Measurements from ENCODE around the gene C7orf33. TPM values are rescaled to one million over a fixed set of nuclear protein-coding genes. Genes with fewer than 3 reads are reported as not detected.

C7orf33 gene
- total RNA-seq, 2 experiments from 2014 or later: not detected

DNA sequence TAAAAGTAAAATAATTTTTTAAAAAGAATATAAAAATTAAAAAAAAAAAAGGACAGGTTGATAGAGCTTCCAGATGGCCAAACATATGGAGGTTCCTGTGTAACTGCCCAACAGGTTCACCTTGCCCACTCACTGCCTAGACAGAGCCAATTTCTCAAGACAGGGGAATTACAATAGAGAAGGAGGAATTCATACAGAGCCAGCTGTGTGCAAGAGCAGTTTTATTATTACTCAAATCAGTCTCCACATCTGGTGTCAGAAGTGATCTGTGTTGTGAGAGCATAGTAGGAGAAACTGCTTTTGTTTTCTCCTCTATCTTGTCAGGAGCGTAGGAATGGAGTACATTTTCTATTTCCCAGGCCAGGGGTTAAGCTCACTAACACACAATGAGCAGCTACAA lies 31.0 kb downstream of the C7orf33 start:
- CTCF ChIA-PET (ENCODE audit: unreplicated experiment): no interaction called here
- TF ChIP-seq, protein P1, sequence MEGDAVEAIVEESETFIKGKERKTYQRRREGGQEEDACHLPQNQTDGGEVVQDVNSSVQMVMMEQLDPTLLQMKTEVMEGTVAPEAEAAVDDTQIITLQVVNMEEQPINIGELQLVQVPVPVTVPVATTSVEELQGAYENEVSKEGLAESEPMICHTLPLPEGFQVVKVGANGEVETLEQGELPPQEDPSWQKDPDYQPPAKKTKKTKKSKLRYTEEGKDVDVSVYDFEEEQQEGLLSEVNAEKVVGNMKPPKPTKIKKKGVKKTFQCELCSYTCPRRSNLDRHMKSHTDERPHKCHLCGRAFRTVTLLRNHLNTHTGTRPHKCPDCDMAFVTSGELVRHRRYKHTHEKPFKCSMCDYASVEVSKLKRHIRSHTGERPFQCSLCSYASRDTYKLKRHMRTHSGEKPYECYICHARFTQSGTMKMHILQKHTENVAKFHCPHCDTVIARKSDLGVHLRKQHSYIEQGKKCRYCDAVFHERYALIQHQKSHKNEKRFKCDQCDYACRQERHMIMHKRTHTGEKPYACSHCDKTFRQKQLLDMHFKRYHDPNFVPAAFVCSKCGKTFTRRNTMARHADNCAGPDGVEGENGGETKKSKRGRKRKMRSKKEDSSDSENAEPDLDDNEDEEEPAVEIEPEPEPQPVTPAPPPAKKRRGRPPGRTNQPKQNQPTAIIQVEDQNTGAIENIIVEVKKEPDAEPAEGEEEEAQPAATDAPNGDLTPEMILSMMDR (conservative IDR thresholded peaks at IDR 0.05; ENCODE audit: low read length): no peak
- no peak for TF ChIP-seq EZH2phosphoT487 (IDR thresholded peaks at IDR 0.05; ENCODE audit: borderline replicate concordance, low read depth, low read length)
- no peaks in the 10 kb centered on the region for H3K36me3 ChIP-seq (ENCODE audit: insufficient read depth, low read length)
- no peaks in the 10 kb centered on the region for H3K9me2 ChIP-seq (ENCODE audit: insufficient read depth, low read length)
- H3K4me2 ChIP-seq (ENCODE audit: low read length): no peak overlapping the region
- no peak overlapping the region for H3K4me3 ChIP-seq (ENCODE audit: low read depth, low read length, poor library complexity, severe bottlenecking)
- no peaks in the 10 kb centered on the region for H3K79me2 ChIP-seq (ENCODE audit: insufficient read depth, low read depth, low read length)
- no TSS peak for BruUV-seq (replicated peaks)
- H3K27ac ChIP-seq (ENCODE audit: low read depth, low read length, poor library complexity, severe bottlenecking): no peak overlapping the region
- no peak for DNase-seq (ENCODE audit: low spot score)
- H4K20me1 ChIP-seq (ENCODE audit: insufficient read depth, low read length): no peaks in the 10 kb centered on the region
- H3K4me1 ChIP-seq (ENCODE audit: insufficient read depth, low read length, poor library complexity, severe bottlenecking): no peaks in the 10 kb centered on the region
- intact Hi-C loops (cut with micrococcal nuclease; ENCODE audit: unreplicated experiment): no loop called here
- POLR2A ChIA-PET: interaction anchor here (0.6 to 0.7 kb wide), 4 partner anchors 10 to 292 kb away, joined by 3 to 6 read pairs (median 4); no protein-coding TSS in a partner anchor
- no peaks in the 10 kb centered on the region for H3K9me3 ChIP-seq (ENCODE audit: low read length)
- H2AFZ ChIP-seq (ENCODE audit: low read length): no peak overlapping the region

GRCh38 chr7:148622887-148623585 lies 32.5 kb downstream of the C7orf33 start:
- H3K36me3 ChIP-seq (ENCODE audit: insufficient read depth, low read length): no peaks in the 10 kb centered on the region
- H2AFZ ChIP-seq (ENCODE audit: low read length): no peak overlapping the region
- BruUV-seq (replicated peaks): no TSS peak
- no peak overlapping the region for H3K4me2 ChIP-seq (ENCODE audit: low read length)
- no peaks in the 10 kb centered on the region for H3K9me2 ChIP-seq (ENCODE audit: insufficient read depth, low read length)
- intact Hi-C loops (cut with micrococcal nuclease; ENCODE audit: unreplicated experiment): no loop called here
- no peaks in the 10 kb centered on the region for H3K79me2 ChIP-seq (ENCODE audit: insufficient read depth, low read depth, low read length)
- no peak for DNase-seq (ENCODE audit: low spot score)
- no peak overlapping the region for H3K27ac ChIP-seq (ENCODE audit: low read depth, low read length, poor library complexity, severe bottlenecking)
- H3K4me3 ChIP-seq (ENCODE audit: low read depth, low read length, poor library complexity, severe bottlenecking): no peak overlapping the region
- H3K9me3 ChIP-seq (ENCODE audit: low read length): no peaks in the 10 kb centered on the region
- no peaks in the 10 kb centered on the region for H3K4me1 ChIP-seq (ENCODE audit: insufficient read depth, low read length, poor library complexity, severe bottlenecking)
- TF ChIP-seq, protein P1 (conservative IDR thresholded peaks at IDR 0.05; ENCODE audit: low read length): no peak
- TF ChIP-seq EZH2phosphoT487 (IDR thresholded peaks at IDR 0.05; ENCODE audit: borderline replicate concordance, low read depth, low read length): no peak
- CTCF ChIA-PET (ENCODE audit: unreplicated experiment): no interaction called here
- POLR2A ChIA-PET: no interaction called here
- H4K20me1 ChIP-seq (ENCODE audit: insufficient read depth, low read length): no peaks in the 10 kb centered on the region

DNA sequence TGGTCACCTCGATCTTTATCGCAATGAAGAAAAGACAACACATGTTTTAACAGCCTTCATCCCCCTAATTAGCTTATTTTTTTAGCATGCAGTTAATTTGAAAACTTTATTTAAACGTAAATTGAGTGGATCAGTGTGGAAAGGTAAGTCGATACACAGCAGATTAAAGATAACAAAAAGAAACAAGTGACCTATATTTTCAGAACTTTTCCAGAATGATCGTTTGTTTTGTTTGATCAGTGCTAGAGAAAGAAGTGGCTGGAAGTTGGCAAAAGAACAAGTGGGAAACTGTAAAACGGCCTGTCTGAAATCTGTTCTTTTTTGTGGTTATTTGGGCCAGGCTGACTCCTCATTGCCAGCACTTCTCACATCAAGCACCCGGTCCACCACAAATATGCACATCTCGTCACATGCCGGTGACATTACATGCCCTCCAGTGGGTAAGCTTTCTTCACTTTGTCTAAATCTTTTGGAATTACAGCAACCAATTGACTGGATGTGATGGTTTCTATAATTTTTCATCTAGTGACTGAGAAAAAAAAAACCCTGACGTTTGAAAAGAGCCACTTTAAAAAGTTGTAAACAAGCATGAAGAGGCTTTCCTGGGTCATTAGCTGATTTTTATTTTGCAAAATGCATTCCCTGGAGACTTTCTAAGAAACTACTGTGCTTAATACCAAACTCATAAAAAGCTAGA lies 33.2 kb downstream of the C7orf33 start:
- CTCF ChIA-PET (ENCODE audit: unreplicated experiment): no interaction called here

More for the DNA sequence above, 33.2 kb downstream of the C7orf33 start:
- BruUV-seq (replicated peaks): no TSS peak
- H3K4me2 ChIP-seq (ENCODE audit: low read length): no peak overlapping the region
- no peak overlapping the region for H3K4me3 ChIP-seq (ENCODE audit: low read depth, low read length, poor library complexity, severe bottlenecking)
- TF ChIP-seq EZH2phosphoT487 (IDR thresholded peaks at IDR 0.05; ENCODE audit: borderline replicate concordance, low read depth, low read length): no peak
- TF ChIP-seq, protein P1 (conservative IDR thresholded peaks at IDR 0.05; ENCODE audit: low read length): no peak
- no peak overlapping the region for H2AFZ ChIP-seq (ENCODE audit: low read length)
- no peak overlapping the region for H3K27ac ChIP-seq (ENCODE audit: low read depth, low read length, poor library complexity, severe bottlenecking)
- no peaks in the 10 kb centered on the region for H3K79me2 ChIP-seq (ENCODE audit: insufficient read depth, low read depth, low read length)
- H3K36me3 ChIP-seq (ENCODE audit: insufficient read depth, low read length): no peaks in the 10 kb centered on the region
- no peaks in the 10 kb centered on the region for H4K20me1 ChIP-seq (ENCODE audit: insufficient read depth, low read length)
- intact Hi-C loops (cut with micrococcal nuclease; ENCODE audit: unreplicated experiment): no loop called here
- H3K9me2 ChIP-seq (ENCODE audit: insufficient read depth, low read length): no peaks in the 10 kb centered on the region
- H3K4me1 ChIP-seq (ENCODE audit: insufficient read depth, low read length, poor library complexity, severe bottlenecking): no peaks in the 10 kb centered on the region
- H3K9me3 ChIP-seq (ENCODE audit: low read length): no peaks in the 10 kb centered on the region
- no peak for DNase-seq (ENCODE audit: low spot score)
- POLR2A ChIA-PET: interaction anchor here (0.7 to 1.2 kb wide), 2 partner anchors 10 to 210 kb away, joined by 3 read pairs; no protein-coding TSS in a partner anchor
